ENCODE measurements around the gene SOWAHA. TPM values are rescaled to one million over a fixed set of nuclear protein-coding genes. Genes with fewer than 3 reads are reported as not detected.

Gene SOWAHA
- total and polyA plus RNA-seq, 11 donors = 0.03 to 0.50 (median 0.24) TPM; not detected in 6

GRCh38 chr5:132848270-132848669 lies 35.2 kb downstream of the SOWAHA start:
- Histone ChIP-seq H3K4me3 (no peak overlapping the region), H3K36me3 (no peaks in the 10 kb centered on the region), H3K27me3 (no peaks in the 10 kb centered on the region), H3K9me3 (no peaks in the 10 kb centered on the region), H3K27ac (no peak overlapping the region), H3K4me1 (no peaks in the 10 kb centered on the region)
- no peak for TF ChIP-seq POLR2A (IDR thresholded peaks at IDR 0.05)
- TF ChIP-seq, protein P1, sequence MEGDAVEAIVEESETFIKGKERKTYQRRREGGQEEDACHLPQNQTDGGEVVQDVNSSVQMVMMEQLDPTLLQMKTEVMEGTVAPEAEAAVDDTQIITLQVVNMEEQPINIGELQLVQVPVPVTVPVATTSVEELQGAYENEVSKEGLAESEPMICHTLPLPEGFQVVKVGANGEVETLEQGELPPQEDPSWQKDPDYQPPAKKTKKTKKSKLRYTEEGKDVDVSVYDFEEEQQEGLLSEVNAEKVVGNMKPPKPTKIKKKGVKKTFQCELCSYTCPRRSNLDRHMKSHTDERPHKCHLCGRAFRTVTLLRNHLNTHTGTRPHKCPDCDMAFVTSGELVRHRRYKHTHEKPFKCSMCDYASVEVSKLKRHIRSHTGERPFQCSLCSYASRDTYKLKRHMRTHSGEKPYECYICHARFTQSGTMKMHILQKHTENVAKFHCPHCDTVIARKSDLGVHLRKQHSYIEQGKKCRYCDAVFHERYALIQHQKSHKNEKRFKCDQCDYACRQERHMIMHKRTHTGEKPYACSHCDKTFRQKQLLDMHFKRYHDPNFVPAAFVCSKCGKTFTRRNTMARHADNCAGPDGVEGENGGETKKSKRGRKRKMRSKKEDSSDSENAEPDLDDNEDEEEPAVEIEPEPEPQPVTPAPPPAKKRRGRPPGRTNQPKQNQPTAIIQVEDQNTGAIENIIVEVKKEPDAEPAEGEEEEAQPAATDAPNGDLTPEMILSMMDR (IDR thresholded peaks at IDR 0.05) = no peak
- 93 to 96% (median 94%) methylated on average over 8 of the region's 8 CpGs for WGBS, 4 donors
- DNase-seq (no peak), ATAC-seq (no peak)
- intact Hi-C loops (cut with DNase I) = no loop called here

DNA sequence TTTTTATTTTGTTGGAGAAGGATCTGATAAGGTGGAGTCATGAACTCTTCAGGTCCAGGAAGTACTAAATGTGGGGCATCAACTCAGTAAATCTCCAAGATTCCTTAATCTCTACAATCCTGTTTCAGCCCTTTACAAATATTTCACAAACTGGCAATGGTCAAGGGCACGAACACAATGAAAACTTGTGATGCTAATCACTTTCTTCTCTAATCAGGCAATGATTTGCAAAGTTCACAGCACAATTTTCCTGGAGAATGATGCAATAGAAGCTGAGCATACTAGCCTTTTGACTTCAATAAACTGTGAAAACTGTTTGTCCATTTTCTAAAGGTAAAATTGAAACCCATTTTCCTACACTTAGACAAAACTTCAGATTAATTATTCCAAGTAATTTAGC lies 36.2 kb downstream of the SOWAHA start:
- H3K9me3 ChIP-seq = no peaks in the 10 kb centered on the region
- WGBS, 4 donors = 56 to 77% (median 72%) methylated on average over 1 of the region's 1 CpG
- DNase-seq (no peak), ATAC-seq (no peak)
- no peaks in the 10 kb centered on the region for H3K36me3 ChIP-seq
- H3K4me1 ChIP-seq = peaks cover 0 to 10% (median 0%) of the 10 kb centered on the region in 12 donors
- H3K27me3 ChIP-seq = no peaks in the 10 kb centered on the region
- no peak overlapping the region for H3K4me3 ChIP-seq
- no peak for TF ChIP-seq POLR2A (IDR thresholded peaks at IDR 0.05)
- TF ChIP-seq, protein P1 (IDR thresholded peaks at IDR 0.05) = no peak
- intact Hi-C loops (cut with DNase I) = no loop called here
- H3K27ac ChIP-seq = no peak overlapping the region

DNA sequence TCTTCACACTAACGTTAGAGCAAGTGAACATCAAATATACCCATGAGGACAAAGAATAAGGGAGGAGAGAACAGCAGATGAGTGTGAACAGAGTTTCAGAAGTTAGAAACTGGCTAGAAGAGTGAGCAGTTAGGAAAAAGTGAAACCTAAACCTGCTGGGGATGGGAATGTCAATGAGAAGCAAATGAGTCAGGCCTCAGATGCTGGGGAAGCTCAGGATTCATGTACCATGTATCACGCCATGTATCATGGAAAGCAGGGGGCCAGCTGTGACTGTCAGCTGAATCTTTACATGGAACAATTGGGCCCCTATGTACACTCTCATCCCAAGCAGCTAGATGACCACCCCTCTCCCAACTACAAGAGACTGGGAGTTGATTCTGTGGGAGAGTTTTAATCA lies 37.0 kb downstream of the SOWAHA start:
- Histone ChIP-seq H3K9me3 (no peaks in the 10 kb centered on the region), H3K27me3 (no peaks in the 10 kb centered on the region), H3K36me3 (no peaks in the 10 kb centered on the region), H3K27ac (no peak overlapping the region), H3K4me1 (peaks cover 0 to 13% (median 0%) of the 10 kb centered on the region in 12 donors), H3K4me3 (no peak overlapping the region)
- DNase-seq (no peak), ATAC-seq (no peak)
- WGBS, 4 donors = 65 to 79% (median 78%) methylated on average over 2 of the region's 2 CpGs
- intact Hi-C loops (cut with DNase I) = no loop called here
- TF ChIP-seq, protein P1 (IDR thresholded peaks at IDR 0.05) = no peak
- no peak for TF ChIP-seq POLR2A (IDR thresholded peaks at IDR 0.05)

DNA sequence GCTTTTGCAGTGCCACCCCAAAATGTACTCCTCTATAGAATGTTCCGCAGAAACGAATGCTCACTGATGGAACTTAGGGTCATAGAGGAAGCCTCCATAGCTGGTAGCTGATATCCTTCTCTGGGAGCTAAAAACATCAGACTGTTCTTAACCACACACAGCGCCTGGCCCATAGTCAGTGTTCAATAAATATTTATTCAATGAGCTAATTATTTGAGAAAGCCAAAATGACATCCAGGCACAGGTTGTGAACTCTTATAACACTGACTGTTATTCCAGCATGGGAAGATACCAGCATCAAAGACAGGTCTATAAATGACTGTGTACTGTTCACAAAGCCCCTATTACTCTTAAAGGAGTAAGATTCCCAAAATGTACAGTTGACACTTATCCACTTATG lies 40.2 kb downstream of the SOWAHA start:
- no peak for DNase-seq
- intact Hi-C loops (cut with DNase I) = no loop called here
- TF ChIP-seq, protein P1 (IDR thresholded peaks at IDR 0.05) = no peak
- TF ChIP-seq POLR2A (IDR thresholded peaks at IDR 0.05) = no peak
- no peak for ATAC-seq
- Histone ChIP-seq H3K27ac (no peak overlapping the region), H3K27me3 (no peaks in the 10 kb centered on the region), H3K36me3 (no peaks in the 10 kb centered on the region), H3K9me3 (no peaks in the 10 kb centered on the region), H3K4me1 (peaks cover 0 to 13% (median 0%) of the 10 kb centered on the region in 12 donors), H3K4me3 (no peak overlapping the region)
- 96 to 97% (median 96%) methylated on average over 3 of the region's 3 CpGs for WGBS, 4 donors

Data from heart left ventricle (tissue), 16 donors.